GM21619 (cell line): Measurements from ENCODE around the gene SYNE2.
"Not testable (repeated sequence)": the region's sequence is repeated elsewhere in the genome, so short reads cannot be mapped to it uniquely, and the experiment has no call there.

ENCODE experiments used
- ATAC-seq: cut with Tn5 transposase; IDR thresholded peaks from one replicate; pipeline ENCODE4 v1.9.1; 2021; ENCODE audit not compliant: unreplicated experiment

The SYNE2 gene

DNA sequence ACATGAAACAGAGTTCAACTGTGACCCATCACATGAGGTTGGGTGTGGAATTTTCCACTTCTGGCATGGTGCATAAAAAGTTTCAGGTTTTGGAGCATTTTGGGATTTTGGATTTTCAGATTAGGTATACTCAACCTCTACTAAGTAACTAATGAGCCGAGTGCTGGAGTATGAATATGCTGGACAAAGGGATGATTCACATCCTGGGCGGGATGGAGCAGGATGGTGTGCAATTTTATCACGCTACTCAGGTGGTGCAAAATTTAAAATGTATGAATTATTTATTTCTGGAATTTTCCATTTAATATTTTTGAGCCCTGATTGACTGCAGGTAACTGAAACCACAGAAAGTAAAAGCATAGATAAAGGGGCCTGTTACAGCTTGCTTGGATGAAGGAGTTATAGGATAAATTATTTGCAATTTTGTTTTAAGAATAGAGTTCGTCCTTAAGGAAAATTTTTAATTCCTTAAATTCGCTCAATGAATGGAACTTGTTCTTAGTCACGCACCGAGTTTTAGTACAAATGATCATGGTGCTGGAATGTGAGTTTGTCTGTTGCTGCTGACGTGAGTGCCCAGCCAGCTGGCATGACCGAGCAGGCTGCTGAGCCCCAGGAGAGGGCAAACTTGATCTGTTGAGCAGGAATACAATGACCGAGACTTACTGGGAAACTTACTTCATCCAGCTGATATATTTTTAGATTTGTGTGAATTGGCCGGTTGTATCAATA is 265.0 kb downstream of the SYNE2 start:
- no peak for ATAC-seq

DNA sequence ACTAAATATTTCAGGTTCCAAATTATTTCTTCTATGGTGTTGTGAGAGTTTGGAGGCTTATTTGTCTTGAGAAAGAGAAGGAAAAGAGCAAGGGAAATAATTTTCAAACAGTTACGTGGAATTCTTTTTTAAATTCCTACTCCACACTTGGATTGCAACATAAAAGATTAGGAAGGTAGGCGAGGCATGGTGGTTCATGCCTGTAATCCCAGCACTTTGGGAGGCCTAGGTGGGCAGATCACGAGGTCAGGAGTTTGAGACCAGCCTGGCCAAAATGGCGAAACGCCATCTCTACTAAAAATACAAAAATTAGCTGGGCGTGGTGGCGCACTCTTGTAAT is 265.6 kb downstream of the SYNE2 start:
- not testable (repeated sequence) for ATAC-seq

DNA sequence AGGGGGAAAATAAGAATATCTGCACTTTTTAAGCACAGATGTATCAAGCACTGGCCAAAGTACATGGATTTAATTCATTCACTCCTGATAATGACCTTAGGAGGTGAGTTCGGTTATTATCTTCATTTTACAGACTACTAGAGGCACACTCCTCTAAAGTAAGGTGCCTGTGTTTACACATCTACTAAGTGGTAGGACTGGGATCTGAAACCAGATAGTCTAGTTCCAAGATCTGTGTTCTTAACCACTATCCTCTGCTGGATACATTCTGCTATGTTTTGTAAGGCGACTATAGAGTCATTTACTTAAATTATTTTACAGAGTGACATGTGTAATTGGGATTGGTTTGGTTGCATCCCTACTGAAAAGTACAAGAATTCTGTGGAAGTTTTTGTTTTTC is 266.1 kb downstream of the SYNE2 start:
- ATAC-seq: no peak

DNA sequence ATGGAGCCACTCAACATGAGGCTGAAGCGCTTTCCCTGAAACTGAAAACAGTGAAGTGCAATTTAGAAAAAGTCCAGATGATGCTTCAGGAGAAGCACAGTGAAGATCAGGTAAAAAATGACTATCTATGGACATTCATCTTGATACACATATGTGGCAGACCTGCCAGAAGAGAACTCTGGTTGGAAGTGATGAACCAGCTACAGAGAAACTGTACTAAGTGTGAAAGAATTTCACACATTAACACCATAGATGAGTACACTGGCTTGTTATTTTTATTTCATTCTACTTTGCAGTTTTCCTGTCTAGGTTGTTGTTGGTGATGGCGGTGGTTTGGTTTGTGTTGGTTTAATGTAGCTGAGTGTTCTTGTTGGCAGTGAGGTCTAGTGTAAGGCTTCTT is 266.7 kb downstream of the SYNE2 start:
- no peak for ATAC-seq

DNA sequence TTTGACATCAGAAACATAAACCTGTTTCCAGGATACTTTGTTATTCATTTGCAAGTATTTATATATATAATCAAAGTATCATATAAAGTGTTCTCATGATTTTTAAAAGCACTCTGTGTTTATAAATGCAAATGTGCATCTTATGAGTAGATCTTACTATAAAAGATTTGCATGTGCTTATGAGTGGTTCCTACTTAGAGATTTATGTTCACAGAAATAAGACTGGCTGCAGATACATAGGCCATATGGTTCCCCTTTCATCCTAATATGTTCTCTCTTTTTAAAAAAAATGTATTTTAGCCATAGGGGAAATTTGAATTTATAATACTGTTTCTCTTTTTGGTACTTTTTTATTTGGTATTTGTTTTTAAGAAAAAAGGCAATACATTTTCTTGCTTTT is 267.2 kb downstream of the SYNE2 start:
- ATAC-seq: no peak

DNA sequence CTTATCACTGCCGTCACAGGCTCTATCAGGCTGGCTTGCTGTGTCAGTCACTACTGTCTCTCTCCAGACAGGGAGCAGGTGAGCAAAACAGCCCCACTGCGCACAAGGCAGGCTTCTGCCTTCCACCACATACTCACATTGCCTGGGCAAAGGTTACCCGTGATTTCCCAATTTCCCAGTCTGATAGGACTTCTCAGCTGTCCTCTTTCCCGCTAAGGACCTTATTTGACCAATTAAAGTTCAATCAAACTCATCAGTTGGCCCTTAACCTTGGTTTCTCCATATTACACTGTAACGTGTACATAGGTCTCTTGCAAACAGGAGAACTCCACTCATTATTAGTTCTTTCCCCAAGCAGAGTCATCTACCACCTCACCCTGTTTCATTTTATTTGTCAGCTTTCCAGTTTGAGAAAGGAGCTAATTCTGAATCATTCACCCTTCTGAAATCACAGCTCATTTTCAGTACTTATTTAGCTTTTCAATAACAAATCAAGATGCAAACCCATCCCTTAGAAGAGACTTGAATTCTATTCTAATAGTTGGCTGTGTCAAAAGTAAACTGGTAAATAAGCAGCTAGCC is 270.5 kb downstream of the SYNE2 start:
- ATAC-seq: no peak

DNA sequence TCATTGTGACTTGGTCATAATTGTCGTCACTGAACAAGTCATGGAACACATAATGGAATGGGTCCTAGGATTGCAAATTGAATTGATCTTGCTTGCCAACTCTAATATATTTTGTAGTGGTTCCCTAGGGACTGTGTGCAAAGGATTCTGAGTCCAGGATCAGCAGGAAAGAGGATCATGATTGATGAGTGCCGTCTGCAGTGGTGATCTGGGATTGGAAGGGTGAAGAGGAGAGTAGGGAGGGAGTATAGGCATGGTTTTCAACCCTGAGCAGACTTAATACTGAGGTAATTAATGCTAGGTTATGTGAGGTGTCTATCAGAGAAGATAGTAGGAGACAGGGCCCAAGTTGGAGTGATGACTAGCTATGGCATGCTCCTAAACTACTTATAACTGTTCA is 272.5 kb downstream of the SYNE2 start:
- no peak for ATAC-seq

DNA sequence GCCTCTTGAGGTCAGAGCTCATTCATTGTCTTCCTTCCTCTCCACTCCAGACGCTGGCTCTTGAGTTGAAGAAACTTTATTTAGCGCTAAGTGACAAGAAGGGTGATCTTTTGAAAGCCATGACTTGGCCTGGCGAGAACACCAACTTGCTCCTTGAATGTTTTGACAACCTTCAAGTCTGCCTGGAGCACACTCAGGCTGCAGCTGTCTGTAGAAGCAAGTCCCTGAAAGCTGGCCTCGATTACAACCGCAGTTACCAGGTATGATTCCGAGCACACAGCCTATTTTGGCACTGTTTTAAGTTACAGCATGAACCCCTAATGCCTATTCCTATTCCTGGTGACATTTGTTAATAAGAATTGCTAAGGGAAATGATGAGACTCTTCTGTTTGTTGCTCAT is 273.7 kb downstream of the SYNE2 start:
- ATAC-seq: no peak

DNA sequence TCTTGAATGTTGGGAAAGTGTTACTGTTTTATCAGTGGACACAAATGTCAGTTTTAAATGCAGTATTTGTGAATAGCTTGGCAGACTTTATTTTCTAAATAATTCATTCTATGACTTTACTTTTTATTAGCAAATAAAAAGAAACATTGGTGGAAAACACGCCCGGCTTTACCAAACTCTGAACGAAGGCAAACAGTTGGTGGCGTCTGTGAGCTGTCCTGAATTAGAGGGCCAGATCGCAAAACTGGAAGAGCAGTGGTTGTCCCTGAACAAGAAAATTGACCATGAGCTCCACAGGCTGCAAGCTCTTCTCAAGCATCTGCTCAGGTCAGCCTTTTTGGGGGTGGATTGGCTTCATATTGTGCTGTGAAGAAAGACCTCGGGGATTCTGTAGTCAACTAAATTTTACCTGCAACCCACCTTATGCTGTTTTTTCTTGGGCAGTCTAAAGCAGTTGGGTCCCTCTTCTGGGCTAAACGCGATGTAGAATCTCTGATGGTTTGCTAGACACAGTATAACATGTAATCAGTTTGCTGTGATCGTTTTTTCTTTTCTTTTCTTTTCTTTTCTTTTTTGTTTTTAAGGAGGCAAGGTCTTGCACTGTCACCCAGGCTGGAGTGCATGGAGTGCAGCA is 285.0 kb downstream of the SYNE2 start:
- ATAC-seq: no peak

DNA sequence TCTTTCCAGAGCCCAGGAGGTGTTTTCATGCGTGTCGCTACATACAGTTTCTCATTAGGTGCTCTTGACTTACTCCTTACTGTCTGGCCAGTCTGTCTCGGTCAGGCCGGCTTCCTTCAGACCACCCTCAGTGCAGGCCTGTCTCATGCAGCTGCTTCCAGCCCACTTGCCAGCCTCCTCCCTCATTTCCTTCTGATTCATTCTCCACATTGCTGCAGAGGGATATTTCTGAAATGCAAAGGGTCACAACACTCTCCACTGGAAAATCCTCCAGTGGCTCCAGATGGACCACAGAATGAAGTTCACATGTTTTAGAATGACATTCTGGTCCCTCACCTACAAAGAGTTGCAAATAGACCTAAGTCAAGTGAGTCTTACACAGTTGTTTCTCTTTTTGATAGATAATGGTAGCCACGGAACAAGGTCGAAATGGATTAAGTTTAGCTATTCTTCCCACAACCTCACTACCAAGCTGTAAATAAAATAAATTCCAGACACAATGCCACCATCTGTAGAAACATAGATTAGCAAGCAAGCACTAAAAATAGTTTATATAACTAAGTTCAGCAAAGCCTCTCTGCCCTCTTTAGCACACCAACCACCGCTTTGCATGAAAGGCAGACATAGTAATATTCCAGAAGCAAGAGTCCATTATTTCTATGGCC is 294.5 kb downstream of the SYNE2 start:
- ATAC-seq: no peak

DNA sequence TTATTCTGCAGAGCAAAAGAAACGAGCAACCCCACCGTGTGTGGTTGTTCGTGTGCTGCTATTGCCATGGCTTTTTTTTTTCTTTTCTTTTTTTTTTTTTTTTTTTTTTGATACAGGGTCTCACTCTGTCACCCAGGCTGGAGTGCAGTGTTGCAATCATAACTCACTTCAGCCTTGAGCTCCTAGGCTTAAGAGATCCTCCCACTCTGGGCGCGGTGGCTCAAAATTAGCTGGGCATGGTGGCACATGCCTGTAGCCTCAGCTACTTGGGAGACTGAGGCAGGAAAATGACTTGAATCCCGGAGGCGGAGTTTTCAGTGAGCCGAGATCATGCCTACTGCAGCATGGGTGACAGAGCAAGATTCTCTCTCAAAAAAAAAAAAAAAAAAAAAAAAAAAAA is 297.1 kb downstream of the SYNE2 start:
- ATAC-seq: no peak

DNA sequence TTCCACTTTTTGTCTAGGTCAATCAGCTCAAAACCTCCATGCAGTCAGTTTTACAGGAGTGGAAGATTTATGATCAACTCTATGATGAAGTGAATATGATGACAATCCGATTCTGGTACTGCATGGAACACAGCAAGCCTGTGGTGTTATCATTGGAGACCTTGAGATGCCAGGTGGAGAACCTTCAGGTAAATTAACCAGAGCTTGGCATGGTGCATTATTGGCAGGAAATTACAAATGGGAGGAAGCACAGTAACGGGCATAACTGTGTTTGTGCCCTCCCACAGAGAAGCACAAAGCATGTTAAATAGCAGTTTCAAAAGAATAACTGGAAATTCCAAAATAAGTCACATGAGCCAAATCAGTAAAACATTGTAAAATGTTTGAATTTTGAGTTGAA is 305.8 kb downstream of the SYNE2 start:
- no peak for ATAC-seq

DNA sequence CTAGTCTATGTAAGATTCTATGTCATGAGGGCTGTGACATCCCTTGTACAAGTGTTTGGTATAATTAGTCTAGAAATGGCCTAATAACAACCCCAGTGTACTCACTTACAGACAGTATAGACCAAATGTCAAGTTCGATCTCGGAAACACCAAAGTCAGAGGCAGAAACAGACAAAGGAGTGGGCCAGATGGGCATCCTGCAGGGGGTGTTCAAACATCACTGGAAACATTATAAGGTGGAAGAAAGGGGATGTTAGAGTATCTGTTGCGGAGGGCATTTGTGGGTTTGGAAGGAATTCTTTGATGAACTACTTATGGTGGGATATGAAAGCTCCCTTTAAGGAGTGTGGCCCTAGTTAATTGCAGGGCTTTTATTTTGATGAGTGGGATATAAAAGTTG is 306.8 kb downstream of the SYNE2 start:
- ATAC-seq: no peak

DNA sequence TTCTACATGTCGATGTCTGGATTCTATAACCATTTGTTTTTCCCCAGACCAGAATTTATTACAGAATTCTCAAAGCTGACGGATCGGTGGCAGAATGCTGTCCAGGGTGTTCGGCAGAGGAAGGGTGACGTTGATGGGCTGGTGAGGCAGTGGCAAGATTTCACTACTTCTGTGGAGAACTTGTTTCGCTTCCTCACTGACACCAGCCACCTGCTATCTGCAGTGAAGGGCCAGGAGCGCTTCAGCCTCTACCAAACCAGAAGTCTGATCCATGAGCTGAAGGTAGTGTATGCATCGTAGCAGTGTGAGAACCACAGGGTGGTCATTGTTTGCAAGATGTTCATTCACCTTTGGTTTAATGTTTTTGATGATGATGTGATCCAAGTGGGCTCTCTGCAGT is 317.4 kb downstream of the SYNE2 start:
- no peak for ATAC-seq

DNA sequence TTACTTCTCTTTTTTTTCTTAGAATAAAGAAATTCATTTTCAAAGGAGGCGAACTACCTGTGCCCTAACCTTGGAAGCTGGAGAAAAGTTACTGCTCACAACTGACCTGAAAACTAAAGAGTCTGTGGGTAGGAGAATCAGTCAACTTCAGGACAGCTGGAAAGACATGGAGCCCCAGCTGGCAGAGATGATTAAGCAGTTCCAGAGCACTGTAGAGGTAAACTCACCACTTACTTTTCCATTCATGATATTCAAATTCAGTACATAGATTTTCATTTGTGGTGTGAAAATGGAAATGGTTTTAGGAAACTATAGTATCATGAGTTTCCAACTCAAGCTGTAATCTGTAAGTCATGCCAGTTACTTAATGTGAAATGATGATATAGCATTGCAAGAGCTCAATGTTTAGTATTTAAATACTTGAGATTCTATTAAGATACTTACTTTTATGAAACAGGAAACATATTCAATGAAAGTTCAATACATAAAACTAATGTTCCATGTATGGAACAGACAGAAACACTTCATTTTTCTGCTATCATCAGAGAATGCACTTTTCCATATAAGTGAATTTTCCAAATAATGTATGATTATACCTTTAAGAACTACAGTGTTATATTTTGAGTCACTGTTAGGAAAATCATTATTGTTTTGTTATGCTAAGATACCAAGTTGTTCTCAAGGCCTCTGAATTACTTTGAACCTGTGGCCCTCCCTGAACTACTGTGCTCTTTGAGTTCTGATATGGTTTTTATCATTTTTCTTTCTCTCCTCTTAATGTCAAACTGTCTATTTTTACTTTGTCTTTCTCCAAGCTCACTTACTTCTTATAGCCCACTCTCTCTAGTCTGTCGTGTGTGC is 322.3 kb downstream of the SYNE2 start:
- no peak for ATAC-seq

DNA sequence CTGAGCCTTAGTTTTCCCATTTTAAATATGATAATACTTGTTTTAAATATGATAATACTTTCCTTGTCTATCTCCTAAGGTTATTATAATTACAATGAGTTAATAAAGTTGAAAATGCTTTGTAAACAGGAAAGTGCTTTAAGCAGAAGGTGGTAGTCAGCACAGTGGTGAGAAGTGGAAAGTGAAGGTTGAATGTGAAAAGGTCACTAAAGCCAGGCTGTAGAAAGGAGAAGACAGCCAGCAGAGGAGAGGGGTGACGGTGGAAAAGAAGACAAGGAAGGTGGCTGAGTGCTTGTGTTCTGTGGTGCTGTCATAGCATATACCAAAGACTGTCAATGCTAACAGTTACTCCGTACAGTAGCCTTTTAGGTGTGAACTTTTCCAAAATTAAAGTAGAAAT is 323.5 kb downstream of the SYNE2 start:
- ATAC-seq: no peak

DNA sequence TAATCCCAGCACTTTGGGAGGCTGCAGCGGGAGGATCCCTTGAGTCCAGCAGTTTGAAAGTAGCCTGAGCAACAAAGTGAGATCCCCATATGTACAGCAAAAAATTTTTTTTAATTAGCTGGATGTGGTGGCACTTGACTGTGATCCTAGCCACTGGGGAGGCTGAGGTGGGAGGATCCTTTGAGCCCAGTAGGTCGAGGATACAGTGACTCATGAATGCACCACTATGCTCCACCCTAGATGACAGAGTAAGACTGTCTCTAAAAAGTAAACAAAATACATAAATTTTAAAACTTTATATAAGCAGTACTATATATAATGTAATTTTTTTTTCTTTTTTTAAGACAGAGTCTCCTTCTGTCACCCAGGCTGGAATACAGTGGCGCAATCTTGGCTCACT is 326.0 kb downstream of the SYNE2 start:
- ATAC-seq: no peak

DNA sequence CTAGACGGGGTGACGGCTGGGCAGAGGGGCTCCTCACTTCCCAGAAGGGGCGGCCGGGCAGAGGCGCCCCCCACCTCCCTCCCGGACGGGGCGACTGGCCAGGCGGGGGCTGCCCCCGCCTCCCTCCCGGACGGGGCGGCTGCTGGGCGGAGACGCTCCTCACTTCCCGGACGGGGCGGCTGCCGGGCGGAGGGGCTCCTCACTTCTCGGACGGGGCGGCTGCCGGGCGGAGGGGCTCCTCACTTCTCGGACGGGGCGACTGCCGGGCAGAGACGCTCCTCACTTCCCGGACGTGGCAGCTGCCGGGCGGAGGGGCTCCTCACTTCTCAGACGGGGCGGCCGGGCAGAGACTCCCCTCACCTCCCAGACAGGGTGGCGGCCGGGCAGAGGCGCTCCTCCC is 330.1 kb downstream of the SYNE2 start:
- not testable (repeated sequence) for ATAC-seq

DNA sequence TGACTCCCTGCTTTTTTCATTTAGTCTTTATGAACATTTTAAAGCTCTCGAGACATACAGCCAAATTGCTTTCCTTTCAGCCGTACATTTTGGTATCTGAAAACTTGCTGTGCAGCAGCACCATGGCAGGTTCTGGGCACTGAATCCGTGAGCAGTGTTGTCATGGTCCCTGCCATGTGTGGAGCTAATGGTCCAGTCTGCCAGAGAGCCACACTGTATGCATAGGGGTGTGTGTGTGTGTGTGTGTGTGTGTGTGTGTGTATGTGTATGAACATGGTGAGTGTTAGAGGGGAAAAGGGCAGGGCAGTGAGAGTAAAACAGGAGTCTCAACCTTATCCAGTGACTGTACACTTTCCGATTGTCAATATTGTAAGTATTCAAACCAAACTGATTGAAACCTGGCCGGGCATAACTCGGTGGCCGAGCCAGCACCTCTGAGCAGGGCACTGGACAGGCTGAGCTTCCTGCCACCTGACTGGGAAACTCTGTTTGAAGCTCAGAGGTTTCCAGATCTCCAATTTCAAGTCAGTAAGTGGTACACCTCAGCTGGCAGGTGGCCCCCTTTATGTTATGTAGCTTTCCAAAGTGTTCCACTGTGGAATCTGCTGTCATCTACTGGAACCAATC is 331.4 kb downstream of the SYNE2 start:
- ATAC-seq: no peak

DNA sequence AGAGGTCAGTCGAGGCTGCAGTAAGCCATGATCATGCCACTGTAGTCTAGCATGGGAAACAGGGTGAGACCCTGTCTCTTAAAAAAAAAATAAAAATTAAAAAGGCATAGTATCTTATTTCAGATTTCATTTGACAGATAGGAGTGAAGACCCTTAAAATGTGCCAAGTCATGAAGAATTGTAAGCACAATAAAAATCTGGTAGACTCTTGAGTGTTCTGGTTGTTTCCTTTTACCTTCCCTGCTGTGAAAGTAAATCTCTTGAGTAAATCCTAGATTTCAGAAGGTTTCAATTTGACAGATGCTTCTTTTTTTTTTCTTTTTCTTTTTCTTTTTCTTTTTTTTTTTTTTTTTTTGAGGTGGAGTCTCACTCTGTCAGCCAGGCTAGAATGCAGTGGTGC is 332.4 kb downstream of the SYNE2 start:
- ATAC-seq: no peak
